Endothelial cell of umbilical vein (primary cell): ENCODE data around the gene TMEM120B.

ENCODE experiments used
- CTCF ChIP-seq, 2 donors: IDR thresholded peaks; 1 replicate in 1 of 2; 2 replicates in 1 of 2; pipeline ENCODE4 v1.5.1; 2011; ENCODE audit warnings: low read length in 2 of 2, mild to moderate bottlenecking in 2 of 2, moderate library complexity in 2 of 2, control low read depth in 1 of 2, inconsistent platforms in 1 of 2, low read depth in 1 of 2; ENCODE audit not compliant: insufficient read depth in 1 of 2; ENCODE audit errors: extremely low read depth in 1 of 2
- EZH2 ChIP-seq: IDR thresholded peaks from 2 replicates; pipeline ENCODE4 v1.6.1; 2012; ENCODE audit warnings: borderline replicate concordance, low read depth, mild to moderate bottlenecking, moderate library complexity, low read length, inconsistent platforms; ENCODE audit not compliant: severe bottlenecking
- GATA2 ChIP-seq: IDR thresholded peaks from 2 replicates; pipeline ENCODE4 v1.7.0; 2011; ENCODE audit warnings: low read depth, mild to moderate bottlenecking, moderate library complexity, mixed read lengths, low read length; ENCODE audit not compliant: insufficient read length, insufficient read depth
- MYC ChIP-seq: IDR thresholded peaks from one replicate; pipeline ENCODE4 v1.6.1; 2011; ENCODE audit warnings: mild to moderate bottlenecking, low read depth, low read length
- POLR2A ChIP-seq: IDR thresholded peaks from 2 replicates; pipeline ENCODE4 v1.6.1; 2012; ENCODE audit warnings: low read depth, mild to moderate bottlenecking, control low read depth, low read length
- POLR2AphosphoS5 ChIP-seq: IDR thresholded peaks from 2 replicates; pipeline ENCODE4 v1.6.1; 2012; ENCODE audit warnings: low read depth, mild to moderate bottlenecking, control low read depth, low read length, moderate library complexity; ENCODE audit not compliant: insufficient read depth
- TF ChIP-seq, protein P1 (sequence below): IDR thresholded peaks from 2 replicates; pipeline ENCODE4 v1.6.1; 2011; ENCODE audit not compliant: insufficient read depth, insufficient read length

GRCh38 chr12:121804417-121805111 lies 92.0 kb downstream of the TMEM120B start:
- TF ChIP-seq CTCF (IDR thresholded peaks at IDR 0.05; ENCODE audit: extremely low read depth in 1 of 2, insufficient read depth in 1 of 2, low read depth in 1 of 2, low read length in 2 of 2) (no peak), POLR2A (no peak), POLR2AphosphoS5 (no peak), EZH2 (no peak), GATA2 (no peak), MYC (no peak)
- TF ChIP-seq, protein P1, sequence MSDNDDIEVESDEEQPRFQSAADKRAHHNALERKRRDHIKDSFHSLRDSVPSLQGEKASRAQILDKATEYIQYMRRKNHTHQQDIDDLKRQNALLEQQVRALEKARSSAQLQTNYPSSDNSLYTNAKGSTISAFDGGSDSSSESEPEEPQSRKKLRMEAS, result no peak
